ENCODE data around the gene SECISBP2.
"Not testable (repeated sequence)": the region's sequence is repeated elsewhere in the genome, so short reads cannot be mapped to it uniquely, and the experiment has no call there.

Gene SECISBP2

DNA sequence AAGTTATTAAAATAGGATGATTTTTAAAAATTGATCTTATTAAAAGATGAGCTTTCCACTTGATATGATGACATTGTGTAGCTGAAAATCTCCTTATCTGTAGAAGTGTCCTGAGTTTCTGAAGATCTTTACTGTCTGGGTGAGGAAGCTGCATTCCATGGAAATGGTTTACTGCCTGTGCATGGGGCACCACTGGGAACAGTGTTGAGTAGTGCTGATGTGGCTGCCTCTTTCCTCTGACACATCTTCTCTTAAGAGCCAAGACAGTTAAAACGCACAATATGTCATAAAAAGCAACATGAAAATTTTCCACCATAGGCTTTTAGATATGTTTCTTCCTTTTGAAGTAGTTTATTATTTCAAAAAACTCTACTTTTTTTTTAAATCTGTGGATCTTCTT, 24.6 kb downstream of the SECISBP2 start:
- Histone ChIP-seq H3K9me2 (replicated peaks; ENCODE audit: insufficient read depth, low read length) (no peaks in the 10 kb centered on the region), H3K36me3 (ENCODE audit: low read length) (peaks cover 56% of the 10 kb centered on the region), H3K79me2 (ENCODE audit: insufficient read depth, low read length) (no peaks in the 10 kb centered on the region)

GRCh38 chr9:89343812-89344211, 25.5 kb downstream of the SECISBP2 start:
- peaks cover 53% of the 10 kb centered on the region for H3K36me3 ChIP-seq (ENCODE audit: low read length)
- H3K27me3 ChIP-seq (ENCODE audit: low read length); H3K9me3 ChIP-seq (ENCODE audit: insufficient read depth, low read length); H3K4me2 ChIP-seq (ENCODE audit: low read depth, low read length, poor library complexity, severe bottlenecking); H3F3A ChIP-seq (ENCODE audit: insufficient read depth); H4K20me1 ChIP-seq (ENCODE audit: low read depth, low read length); H3K9ac ChIP-seq (ENCODE audit: low read length); H3K9me2 ChIP-seq (replicated peaks; ENCODE audit: insufficient read depth, low read length); H3K27ac ChIP-seq (ENCODE audit: low read depth, low read length); H2AFZ ChIP-seq (ENCODE audit: low read depth, low read length, severe bottlenecking); H3K79me2 ChIP-seq (ENCODE audit: insufficient read depth, low read length); H3K4me3 ChIP-seq (ENCODE audit: insufficient read depth, low read length, poor library complexity, severe bottlenecking): not testable (repeated sequence)

More for the DNA sequence above, 24.6 kb downstream of the SECISBP2 start:
- Histone ChIP-seq H2AFZ (ENCODE audit: low read depth, low read length, severe bottlenecking) (no peak overlapping the region), H3K9me3 (ENCODE audit: insufficient read depth, low read length) (no peaks in the 10 kb centered on the region), H3K27ac (ENCODE audit: low read depth, low read length) (no peak overlapping the region), H3F3A (ENCODE audit: insufficient read depth) (no peaks in the 10 kb centered on the region), H3K4me3 (ENCODE audit: insufficient read depth, low read length, poor library complexity, severe bottlenecking) (no peak overlapping the region), H4K20me1 (ENCODE audit: low read depth, low read length) (no peaks in the 10 kb centered on the region), H3K27me3 (ENCODE audit: low read length) (no peaks in the 10 kb centered on the region), H3K4me2 (ENCODE audit: low read depth, low read length, poor library complexity, severe bottlenecking) (no peak overlapping the region), H3K9ac (ENCODE audit: low read length) (no peak overlapping the region)
- TF ChIP-seq, protein P1, sequence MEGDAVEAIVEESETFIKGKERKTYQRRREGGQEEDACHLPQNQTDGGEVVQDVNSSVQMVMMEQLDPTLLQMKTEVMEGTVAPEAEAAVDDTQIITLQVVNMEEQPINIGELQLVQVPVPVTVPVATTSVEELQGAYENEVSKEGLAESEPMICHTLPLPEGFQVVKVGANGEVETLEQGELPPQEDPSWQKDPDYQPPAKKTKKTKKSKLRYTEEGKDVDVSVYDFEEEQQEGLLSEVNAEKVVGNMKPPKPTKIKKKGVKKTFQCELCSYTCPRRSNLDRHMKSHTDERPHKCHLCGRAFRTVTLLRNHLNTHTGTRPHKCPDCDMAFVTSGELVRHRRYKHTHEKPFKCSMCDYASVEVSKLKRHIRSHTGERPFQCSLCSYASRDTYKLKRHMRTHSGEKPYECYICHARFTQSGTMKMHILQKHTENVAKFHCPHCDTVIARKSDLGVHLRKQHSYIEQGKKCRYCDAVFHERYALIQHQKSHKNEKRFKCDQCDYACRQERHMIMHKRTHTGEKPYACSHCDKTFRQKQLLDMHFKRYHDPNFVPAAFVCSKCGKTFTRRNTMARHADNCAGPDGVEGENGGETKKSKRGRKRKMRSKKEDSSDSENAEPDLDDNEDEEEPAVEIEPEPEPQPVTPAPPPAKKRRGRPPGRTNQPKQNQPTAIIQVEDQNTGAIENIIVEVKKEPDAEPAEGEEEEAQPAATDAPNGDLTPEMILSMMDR (IDR thresholded peaks at IDR 0.05; ENCODE audit: insufficient read depth, low read length, poor library complexity, severe bottlenecking): no peak
- TF ChIP-seq EZH2phosphoT487 (conservative IDR thresholded peaks at IDR 0.05; ENCODE audit: low read length): no peak

GRCh38 chr9:89345476-89345875, 27.2 kb downstream of the SECISBP2 start:
- peaks cover 46% of the 10 kb centered on the region for H3K36me3 ChIP-seq (ENCODE audit: low read length)

GRCh38 chr9:89346696-89347095, 28.4 kb downstream of the SECISBP2 start:
- Histone ChIP-seq H3F3A (ENCODE audit: insufficient read depth) (no peaks in the 10 kb centered on the region), H3K36me3 (ENCODE audit: low read length) (peaks cover 34% of the 10 kb centered on the region), H3K9me3 (ENCODE audit: insufficient read depth, low read length) (no peaks in the 10 kb centered on the region), H2AFZ (ENCODE audit: low read depth, low read length, severe bottlenecking) (no peak overlapping the region), H3K4me3 (ENCODE audit: insufficient read depth, low read length, poor library complexity, severe bottlenecking) (no peak overlapping the region), H3K9ac (ENCODE audit: low read length) (no peak overlapping the region), H4K20me1 (ENCODE audit: low read depth, low read length) (no peaks in the 10 kb centered on the region), H3K4me2 (ENCODE audit: low read depth, low read length, poor library complexity, severe bottlenecking) (no peak overlapping the region), H3K27me3 (ENCODE audit: low read length) (no peaks in the 10 kb centered on the region), H3K27ac (ENCODE audit: low read depth, low read length) (no peak overlapping the region), H3K79me2 (ENCODE audit: insufficient read depth, low read length) (no peaks in the 10 kb centered on the region), H3K9me2 (replicated peaks; ENCODE audit: insufficient read depth, low read length) (no peaks in the 10 kb centered on the region)
- TF ChIP-seq, protein P1 (IDR thresholded peaks at IDR 0.05; ENCODE audit: insufficient read depth, low read length, poor library complexity, severe bottlenecking): no peak
- TF ChIP-seq EZH2phosphoT487 (conservative IDR thresholded peaks at IDR 0.05; ENCODE audit: low read length): no peak

More at GRCh38 chr9:89345476-89345875, 27.2 kb downstream of the SECISBP2 start:
- H3K27me3 ChIP-seq (ENCODE audit: low read length): no peaks in the 10 kb centered on the region
- H4K20me1 ChIP-seq (ENCODE audit: low read depth, low read length): no peaks in the 10 kb centered on the region
- no peak overlapping the region for H3K9ac ChIP-seq (ENCODE audit: low read length)
- H3K27ac ChIP-seq (ENCODE audit: low read depth, low read length): no peak overlapping the region
- H2AFZ ChIP-seq (ENCODE audit: low read depth, low read length, severe bottlenecking): no peak overlapping the region
- no peaks in the 10 kb centered on the region for H3K9me2 ChIP-seq (replicated peaks; ENCODE audit: insufficient read depth, low read length)
- no peaks in the 10 kb centered on the region for H3K9me3 ChIP-seq (ENCODE audit: insufficient read depth, low read length)
- no peaks in the 10 kb centered on the region for H3F3A ChIP-seq (ENCODE audit: insufficient read depth)
- H3K4me3 ChIP-seq (ENCODE audit: insufficient read depth, low read length, poor library complexity, severe bottlenecking): no peak overlapping the region
- no peak for TF ChIP-seq EZH2phosphoT487 (conservative IDR thresholded peaks at IDR 0.05; ENCODE audit: low read length)
- TF ChIP-seq, protein P1 (IDR thresholded peaks at IDR 0.05; ENCODE audit: insufficient read depth, low read length, poor library complexity, severe bottlenecking): no peak
- no peak overlapping the region for H3K4me2 ChIP-seq (ENCODE audit: low read depth, low read length, poor library complexity, severe bottlenecking)
- no peaks in the 10 kb centered on the region for H3K79me2 ChIP-seq (ENCODE audit: insufficient read depth, low read length)

Data from SU-DHL-6 (cell line).